Loucy (cell line): ENCODE measurements around the gene ZNF697.

ENCODE experiments used
- EZH2phosphoT487 ChIP-seq: fragments of 200-600 bp; IDR thresholded peaks from 2 replicates; pipeline ENCODE4 v1.6.1; 2018; ENCODE audit warnings: antibody characterized with exemption, mild to moderate bottlenecking, moderate library complexity, borderline replicate concordance
- TF ChIP-seq, protein P1 (sequence below): fragments of 200-600 bp; sonication (generic); conservative IDR thresholded peaks from 2 replicates; pipeline ENCODE4 v1.5.1; 2014; ENCODE audit warnings: mild to moderate bottlenecking, antibody characterized with exemption, low read length

- no peak for TF ChIP-seq EZH2phosphoT487
- TF ChIP-seq, protein P1, sequence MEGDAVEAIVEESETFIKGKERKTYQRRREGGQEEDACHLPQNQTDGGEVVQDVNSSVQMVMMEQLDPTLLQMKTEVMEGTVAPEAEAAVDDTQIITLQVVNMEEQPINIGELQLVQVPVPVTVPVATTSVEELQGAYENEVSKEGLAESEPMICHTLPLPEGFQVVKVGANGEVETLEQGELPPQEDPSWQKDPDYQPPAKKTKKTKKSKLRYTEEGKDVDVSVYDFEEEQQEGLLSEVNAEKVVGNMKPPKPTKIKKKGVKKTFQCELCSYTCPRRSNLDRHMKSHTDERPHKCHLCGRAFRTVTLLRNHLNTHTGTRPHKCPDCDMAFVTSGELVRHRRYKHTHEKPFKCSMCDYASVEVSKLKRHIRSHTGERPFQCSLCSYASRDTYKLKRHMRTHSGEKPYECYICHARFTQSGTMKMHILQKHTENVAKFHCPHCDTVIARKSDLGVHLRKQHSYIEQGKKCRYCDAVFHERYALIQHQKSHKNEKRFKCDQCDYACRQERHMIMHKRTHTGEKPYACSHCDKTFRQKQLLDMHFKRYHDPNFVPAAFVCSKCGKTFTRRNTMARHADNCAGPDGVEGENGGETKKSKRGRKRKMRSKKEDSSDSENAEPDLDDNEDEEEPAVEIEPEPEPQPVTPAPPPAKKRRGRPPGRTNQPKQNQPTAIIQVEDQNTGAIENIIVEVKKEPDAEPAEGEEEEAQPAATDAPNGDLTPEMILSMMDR: no peak
Measured at GRCh38 chr1:119660253-119661083, 12.4 kb upstream of the ZNF697 start.
